Ureter (tissue), 1 donor: ENCODE measurements around the gene PEPD. TPM values are rescaled to one million over a fixed set of nuclear protein-coding genes. Genes with fewer than 3 reads are reported as not detected.

ENCODE experiments used
- DNase-seq: peaks from one replicate; pipeline ENCODE4 v3.0.0-alpha.2; 2020; ENCODE audit warnings: low spot score
- total RNA-seq: library from RNA; stranded (reverse); gene quantifications from one replicate; pipeline ENCODE4 v1.2.4, GENCODE V29; 2023
- donor health status: DM: yes; HTN: yes; CAD: no.

Gene PEPD
- total RNA-seq, 1 donor from 2014 or later: 86.6 TPM

- DNase-seq: no peak
Observed at GRCh38 chr19:33422369-33423180, 99.0 kb downstream of the PEPD start.

DNA sequence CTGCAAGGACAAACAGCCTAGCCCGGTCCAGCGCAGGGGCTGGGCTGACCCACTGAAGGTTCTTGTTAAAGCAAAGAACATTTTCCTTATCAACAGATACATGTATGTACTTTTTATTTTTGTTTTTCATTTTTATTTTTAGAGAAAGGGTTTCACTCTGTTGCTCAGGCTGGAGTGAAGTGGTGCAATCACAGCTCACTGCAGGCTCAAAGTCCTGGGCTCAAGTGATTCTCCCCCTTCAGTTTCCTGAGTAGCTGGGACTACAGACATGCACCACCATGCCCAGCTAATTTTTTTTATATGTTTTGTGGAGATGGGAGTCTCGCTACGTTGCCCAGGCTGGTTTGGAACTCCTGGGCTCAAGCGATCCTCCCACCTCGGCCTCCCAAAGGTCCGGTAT, 100.2 kb downstream of the PEPD start:
- no peak for DNase-seq

DNA sequence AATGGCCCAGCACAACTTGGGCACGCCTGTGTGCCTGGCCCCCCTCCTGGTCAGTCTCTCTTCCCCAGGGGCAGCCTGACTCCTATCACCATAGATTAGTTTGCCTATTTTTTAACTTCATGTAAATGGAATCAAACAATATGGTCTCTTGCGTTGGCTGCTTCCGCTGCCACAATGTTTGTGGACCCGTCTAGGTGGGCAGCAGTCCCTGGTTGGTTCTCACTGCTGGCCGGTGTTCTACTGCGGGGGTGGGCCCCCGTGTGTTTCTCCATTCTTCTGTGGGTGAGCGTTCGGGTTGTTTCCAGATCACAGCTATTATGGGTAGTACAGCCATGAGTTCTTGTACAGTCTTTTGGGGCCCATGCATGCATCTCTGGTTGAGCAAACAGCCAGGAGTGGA, 100.8 kb downstream of the PEPD start:
- DNase-seq: no peak

- DNase-seq: no peak
Observed at GRCh38 chr19:33419788-33420130, 101.8 kb downstream of the PEPD start.

- DNase-seq: no peak
Observed at GRCh38 chr19:33418871-33419787, 102.5 kb downstream of the PEPD start.

- DNase-seq: no peak
Observed at GRCh38 chr19:33418461-33418860, 103.1 kb downstream of the PEPD start.

GRCh38 chr19:33417751-33418150, 103.8 kb downstream of the PEPD start:
- no peak for DNase-seq

DNA sequence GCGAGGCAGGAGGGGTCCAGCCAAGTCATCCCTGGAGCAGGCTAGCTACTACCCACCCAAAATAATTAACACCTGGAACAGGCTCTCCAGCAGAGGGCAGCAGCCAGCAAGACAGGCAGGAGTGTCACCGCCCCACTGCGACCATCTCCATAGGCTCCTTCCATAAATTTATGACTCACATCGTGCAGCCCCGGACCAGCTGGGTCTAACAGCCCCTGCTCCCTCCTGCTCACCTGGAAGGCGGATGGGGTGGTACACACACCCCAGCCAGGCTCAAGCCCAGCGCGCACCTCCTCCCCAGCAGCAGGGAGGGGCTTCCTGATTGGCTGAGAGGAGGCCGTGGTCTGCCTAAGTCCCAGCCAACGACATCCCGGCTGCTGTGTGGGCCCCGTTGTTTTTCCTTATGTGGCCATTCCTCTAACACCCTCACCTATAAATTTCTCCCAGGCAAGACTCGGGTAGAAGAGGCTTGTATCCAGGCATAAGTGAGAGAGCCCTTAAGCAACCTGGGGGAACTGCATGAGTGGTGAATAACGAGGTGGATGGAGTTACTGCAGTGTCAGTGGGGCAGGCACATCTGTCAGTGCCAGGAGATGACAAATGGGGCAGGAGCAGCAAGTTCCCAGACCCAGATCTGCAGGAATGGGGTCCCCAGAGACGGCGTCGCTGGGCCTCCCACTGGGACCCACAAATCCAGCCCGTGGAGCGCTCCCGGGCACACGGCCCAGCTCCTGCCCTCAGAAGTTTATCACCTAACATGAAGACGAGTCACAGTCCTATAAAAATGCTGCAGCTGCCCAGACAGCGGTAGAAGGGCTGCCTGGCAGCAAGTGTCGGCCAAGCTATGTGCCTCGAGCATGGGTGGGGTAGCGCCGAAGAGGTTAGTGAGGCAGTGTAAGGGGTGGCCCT, 105.0 kb downstream of the PEPD start:
- DNase-seq: peak; percentile 68

- DNase-seq: no peak
Observed at GRCh38 chr19:33414667-33415605, 106.7 kb downstream of the PEPD start.

- no peak for DNase-seq
Observed at GRCh38 chr19:33413868-33414666, 107.5 kb downstream of the PEPD start.

- DNase-seq: no peak
Observed at GRCh38 chr19:33413426-33413725, 108.2 kb downstream of the PEPD start.

DNA sequence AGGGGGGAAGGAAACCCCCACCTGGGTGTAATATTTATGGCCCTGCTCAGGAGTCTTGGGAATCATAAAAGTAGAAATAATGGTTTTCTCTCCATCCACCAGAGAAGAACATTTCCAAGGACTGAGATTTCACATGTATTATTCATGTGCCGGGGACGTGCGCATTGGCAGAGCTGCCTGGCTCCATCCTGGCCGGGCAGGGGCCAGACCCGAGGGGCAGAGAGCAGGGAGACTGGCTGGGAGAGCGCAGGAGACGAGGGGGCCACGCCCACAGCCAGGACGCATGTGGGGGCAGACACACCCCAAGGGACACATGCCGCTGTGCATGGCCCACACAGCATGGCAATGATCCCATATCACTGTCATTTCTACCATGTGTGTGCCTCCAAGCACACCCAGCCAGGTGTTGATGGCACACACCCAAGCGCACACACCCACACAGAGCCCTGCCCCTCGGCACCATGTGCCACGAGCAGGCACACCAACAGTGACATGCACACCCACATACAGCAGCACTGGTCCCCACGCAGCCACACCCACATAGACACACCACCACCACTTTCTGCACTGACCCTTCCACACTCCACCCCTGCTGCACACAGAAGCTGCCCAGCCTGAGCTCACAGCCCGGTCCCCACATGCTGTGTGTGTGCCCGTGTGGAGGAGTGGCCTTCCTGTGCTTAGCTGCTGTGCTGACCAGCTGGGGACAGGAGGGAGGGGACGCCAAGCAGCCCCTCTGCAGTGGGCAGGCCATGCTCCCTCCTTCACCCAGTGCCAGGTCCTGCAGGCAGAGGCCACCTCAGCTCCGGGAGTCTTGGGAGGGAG, 108.8 kb downstream of the PEPD start:
- no peak for DNase-seq

- DNase-seq: no peak
Observed at GRCh38 chr19:33411621-33412180, 109.9 kb downstream of the PEPD start.

DNA sequence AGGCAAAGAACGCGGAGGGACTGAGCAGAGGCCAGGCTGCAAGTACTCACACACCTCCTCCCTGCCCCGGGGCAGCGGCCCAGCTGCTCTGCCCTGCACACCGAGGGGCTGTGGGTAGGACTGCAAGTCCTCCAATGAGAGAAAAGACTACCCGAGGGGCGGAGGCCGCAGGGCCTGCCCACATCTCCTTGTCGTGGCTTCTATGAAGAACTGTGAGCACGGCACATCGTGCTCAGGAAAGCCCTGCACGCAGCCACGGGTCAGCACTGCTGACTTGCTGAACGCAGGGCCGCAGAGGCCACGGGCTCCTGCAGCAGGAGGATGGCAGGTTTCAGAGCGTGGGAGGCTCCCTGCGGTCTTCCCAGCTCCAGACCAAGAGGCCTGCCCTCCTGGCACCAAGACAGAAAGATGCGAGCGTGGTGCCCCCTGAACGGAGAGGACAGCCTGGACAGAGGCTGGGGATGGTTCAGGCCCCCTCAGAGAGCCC, 110.6 kb downstream of the PEPD start:
- no peak for DNase-seq

GRCh38 chr19:33409906-33410685, 111.5 kb downstream of the PEPD start:
- no peak for DNase-seq

GRCh38 chr19:33408538-33409434, 112.8 kb downstream of the PEPD start:
- no peak for DNase-seq

GRCh38 chr19:33408116-33408515, 113.5 kb downstream of the PEPD start:
- no peak for DNase-seq
